Left colon (tissue), 2 donors: ENCODE measurements around the gene UTP11. TPM values are rescaled to one million over a fixed set of nuclear protein-coding genes. Genes with fewer than 3 reads are reported as not detected.

Experiments used
- ATAC-seq: fragments of 200-7000 bp; cut with Tn5 transposase; one replicate; pipeline ENCODE4 v1.9.1; 2020; ENCODE audit warnings: mild to moderate bottlenecking, moderate library complexity
- DNase-seq, 2 donors: peaks; one replicate each; pipeline ENCODE4 v3.0.0-alpha.2; 2020
- intact Hi-C, 2 donors: fragments of 100-400 bp; cut with DNase I in 1 of 2; cut with micrococcal nuclease in 1 of 2; formaldehyde crosslinking; loops; one replicate each; pipeline versions ENCODE4 v1.11.2 to v1.14.0; 2022; cut with DNase I, micrococcal nuclease
- total RNA-seq, 2 donors: library from RNA; stranded (reverse); fragmentation: NEBNext Ultra II Directional; extraction: Animal tissue kit (Norgen Biotek cat#: 25700); gene quantifications; one replicate each; pipeline ENCODE4 v1.2.1, GENCODE V29; 2021
- donor health status: DM: no; HTN: no; CAD: no.
- donor health status: DM: yes; HTN: yes; CAD: no.

The UTP11 gene
- total RNA-seq, 2 donors from 2014 or later = 16.4 to 17.3 TPM

DNA sequence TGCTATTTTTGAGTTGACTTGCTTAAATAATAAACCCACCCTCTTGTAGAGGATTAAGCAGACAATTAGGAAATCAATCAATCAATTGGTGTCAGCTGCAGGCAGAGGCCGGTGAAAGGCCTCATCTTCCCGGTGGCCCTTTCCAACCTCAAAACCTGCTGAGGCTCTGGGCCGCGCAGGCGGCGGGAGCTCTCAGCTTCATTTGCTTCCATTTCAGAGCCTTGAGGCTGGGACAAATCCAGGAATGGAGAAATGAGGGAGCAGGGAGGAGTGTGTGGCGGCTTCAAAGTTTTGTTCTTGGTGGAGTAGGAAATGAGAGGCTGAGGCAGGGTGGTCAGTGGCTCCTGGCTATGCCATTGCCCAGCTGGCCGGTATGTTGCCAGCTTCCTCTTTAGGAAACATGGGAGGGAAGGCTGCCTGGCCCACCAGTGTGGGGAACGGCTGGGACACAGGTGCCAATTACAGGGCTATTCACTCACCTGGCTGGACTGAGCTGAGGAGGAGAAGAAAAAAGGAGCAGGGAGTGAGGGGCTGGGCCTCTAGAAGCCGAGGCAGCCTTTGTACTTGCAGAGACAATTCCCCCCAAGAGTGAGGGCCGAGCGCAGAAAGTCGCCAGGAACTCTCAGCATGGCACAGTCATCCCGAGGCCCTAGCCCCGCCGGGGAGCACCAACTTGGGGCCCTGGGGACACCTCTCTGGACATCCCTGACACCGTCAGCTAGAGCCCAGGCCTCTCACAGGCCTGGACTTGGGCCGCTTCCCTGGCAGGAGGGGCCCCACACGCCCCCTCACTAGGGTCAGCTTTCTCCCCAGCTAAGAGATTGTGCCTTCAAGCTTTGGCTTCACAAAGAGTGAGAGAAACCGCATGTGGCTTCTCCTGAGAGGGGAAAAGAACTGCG, 29.7 kb downstream of the UTP11 start:
- DNase-seq (no peak), ATAC-seq (no peak)
- intact Hi-C loops = no loop called here

DNA sequence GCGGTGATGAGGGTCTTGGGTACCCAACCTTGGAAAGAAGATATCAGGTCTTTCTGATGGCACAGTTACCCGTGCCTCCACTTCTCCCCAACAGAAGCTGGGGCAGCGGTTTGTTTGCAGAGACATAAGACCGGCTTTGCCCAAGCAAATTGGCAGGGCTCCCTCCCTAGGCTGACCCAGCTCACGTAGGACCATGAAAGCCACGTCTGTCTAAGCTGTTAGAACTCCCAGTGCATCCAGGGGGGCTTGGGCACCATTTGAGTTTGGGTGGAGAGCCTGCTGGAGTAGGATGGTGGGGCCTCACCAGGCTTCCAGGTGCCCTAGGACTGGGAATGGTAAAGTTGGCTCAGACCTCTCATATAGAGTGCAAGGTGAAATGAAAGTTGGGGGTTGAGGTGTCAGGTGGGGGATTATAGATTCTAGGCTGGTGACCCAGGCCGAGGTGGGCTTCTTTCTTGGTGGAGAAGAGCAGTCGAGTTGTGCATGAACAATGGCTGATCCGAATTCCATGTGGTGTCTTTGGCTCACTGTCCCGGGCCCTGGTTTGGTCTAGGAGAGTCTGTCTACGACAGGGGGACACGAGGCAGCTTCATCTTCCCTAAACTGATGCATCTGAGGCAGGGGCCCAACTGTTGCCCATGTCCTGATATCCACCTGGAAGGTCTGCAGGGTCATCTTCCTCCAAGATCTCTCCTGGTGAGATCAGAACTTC, 30.7 kb downstream of the UTP11 start:
- no peak for ATAC-seq
- intact Hi-C loops = no loop called here

GRCh38 chr1:38044221-38045215, 32.0 kb downstream of the UTP11 start:
- no peak for DNase-seq
- ATAC-seq = no peak
- intact Hi-C loops = no loop called here

More for the DNA sequence above, 30.7 kb downstream of the UTP11 start:
- DNase-seq = no peak

GRCh38 chr1:38045401-38046332, 33.1 kb downstream of the UTP11 start:
- no peak for DNase-seq
- no peak for ATAC-seq
- intact Hi-C loops = no loop called here

- ATAC-seq = no peak
Measured at GRCh38 chr1:38046333-38046883, 33.9 kb downstream of the UTP11 start, which contains the start of gene POU3F1. TSS of gene POU3F1 (minus strand) at chr1:38046793. CDS start at chr1:38046743, 50 bp downstream.

GRCh38 chr1:38046884-38047602, 34.5 kb downstream of the UTP11 start:
- intact Hi-C loops = no loop called here
- peak; percentile 69 to 79 for DNase-seq
- peak; percentile 92 for ATAC-seq

More at GRCh38 chr1:38046333-38046883, 33.9 kb downstream of the UTP11 start, which contains the start of gene POU3F1:
- intact Hi-C loops = no loop called here
- DNase-seq = no peak

DNA sequence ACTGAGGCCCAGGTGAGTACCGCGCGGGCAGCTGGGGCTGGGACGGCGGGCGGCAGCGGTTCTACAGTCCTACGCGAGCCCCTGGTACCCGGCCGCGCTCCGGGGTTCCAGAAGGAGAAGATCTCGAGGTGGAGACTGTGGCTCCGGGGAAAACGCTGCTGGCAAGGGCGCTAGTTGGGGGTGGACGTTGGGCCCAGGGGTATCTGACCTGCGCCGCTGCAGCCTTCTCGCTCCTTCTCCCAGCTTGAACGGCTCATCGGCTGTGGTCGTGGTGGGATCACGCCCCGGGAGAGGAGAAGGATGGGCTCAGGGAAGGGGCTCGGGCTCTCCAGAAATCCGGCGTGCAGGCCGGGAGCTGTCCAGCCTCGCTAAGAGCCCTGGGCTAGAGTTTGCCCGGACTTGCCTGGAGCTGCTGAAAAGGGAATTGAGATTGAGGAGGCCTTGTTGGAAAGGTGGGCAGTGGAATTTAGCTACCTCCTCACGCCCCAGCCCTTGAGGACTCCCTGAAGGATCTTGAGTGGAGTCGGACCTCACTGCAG, 35.1 kb downstream of the UTP11 start:
- ATAC-seq (no peak), DNase-seq (no peak)
- intact Hi-C loops = no loop called here

GRCh38 chr1:38050397-38051078, 38.0 kb downstream of the UTP11 start:
- intact Hi-C loops = no loop called here
- no peak for ATAC-seq
- DNase-seq = no peak

DNA sequence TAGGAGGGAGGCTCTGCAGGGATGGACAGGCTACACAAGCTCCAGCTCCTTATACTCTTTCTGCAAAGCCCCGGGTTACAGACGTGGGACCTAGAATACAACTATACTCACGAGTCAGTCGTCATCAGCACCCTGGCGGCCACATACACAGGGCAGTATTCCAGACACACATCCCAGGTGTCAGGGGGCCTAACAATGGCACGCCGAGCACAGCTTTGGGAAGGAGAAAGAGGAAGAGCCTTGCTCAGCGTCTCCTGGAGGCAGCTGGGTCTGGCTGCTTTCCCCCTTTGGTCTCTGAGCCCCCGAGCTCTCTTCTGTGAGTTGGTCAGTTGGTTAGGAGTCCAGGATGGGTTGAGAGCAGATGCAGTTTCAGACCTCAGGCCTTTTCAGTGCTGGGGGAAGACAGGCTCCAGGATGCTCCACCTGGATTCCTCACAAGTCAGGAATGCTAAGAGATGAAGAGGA, 38.6 kb downstream of the UTP11 start:
- DNase-seq = no peak
- intact Hi-C loops = no loop called here
- no peak for ATAC-seq

DNA sequence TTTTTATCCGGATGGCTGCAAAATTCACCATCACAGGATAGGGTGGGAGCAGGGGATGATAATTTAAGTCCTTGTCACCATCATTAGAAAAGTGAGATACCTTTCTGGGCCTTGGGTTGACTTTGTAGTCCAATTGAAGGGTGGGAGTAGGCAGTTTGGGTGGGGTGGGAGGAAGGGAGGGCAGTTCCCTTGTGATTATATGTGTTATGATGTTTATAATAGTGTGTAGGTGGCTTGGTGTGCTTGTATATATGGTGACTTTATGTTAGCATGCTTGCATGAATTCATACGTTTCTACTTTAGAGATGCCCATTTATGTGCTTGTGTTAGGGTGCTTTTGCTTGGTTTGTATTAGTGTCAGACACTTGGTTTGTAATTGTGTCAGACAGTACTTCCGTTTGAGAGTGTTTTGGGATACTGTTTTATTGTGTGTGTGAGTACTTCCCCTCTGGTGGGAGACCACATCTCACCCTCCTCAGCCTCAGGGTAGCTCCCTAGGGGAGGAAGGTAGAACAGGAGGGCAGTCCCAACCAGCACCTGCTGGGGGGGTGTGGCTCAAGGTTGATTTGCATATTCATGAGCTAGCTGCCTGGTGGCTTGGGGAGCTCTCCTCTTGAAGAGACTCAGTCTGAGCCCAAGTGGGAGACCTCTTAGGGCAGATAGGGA, 40.3 kb downstream of the UTP11 start:
- intact Hi-C loops = no loop called here
- DNase-seq (no peak), ATAC-seq (peak; percentile 28)

- intact Hi-C loops = no loop called here
- no peak for ATAC-seq
- DNase-seq = no peak
Measured at GRCh38 chr1:38053416-38054091, 41.0 kb downstream of the UTP11 start.

- no peak for DNase-seq
- intact Hi-C loops = no loop called here
- ATAC-seq = no peak
Measured at GRCh38 chr1:38055398-38055797, 42.9 kb downstream of the UTP11 start.

DNA sequence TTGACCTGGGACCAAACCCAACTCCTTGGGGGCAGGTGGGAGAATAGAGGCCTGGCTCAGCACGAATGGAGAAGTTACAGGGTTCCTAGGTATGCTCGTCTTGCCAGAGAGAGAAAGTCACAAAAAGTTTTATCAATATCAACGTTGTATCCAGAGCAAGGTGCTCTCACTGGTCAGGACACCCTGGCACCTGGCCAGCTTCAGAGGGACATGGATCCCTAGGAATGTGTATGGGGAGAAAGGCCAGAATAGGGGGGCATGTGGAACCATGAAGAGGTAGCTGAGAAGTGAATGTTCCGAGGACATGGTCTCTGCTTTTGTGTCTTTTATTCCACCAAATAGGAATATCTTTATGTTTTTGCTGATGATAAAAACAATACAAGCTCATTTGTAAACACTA, 43.4 kb downstream of the UTP11 start:
- intact Hi-C loops = no loop called here
- DNase-seq (no peak), ATAC-seq (no peak)

- intact Hi-C loops = no loop called here
- DNase-seq (no peak), ATAC-seq (no peak)
Measured at GRCh38 chr1:38059635-38060250, 47.2 kb downstream of the UTP11 start.
